ENCODE results near the gene GATM. TPM values are rescaled to one million over a fixed set of nuclear protein-coding genes. Genes with fewer than 3 reads are reported as not detected.

The GATM gene, protein sequence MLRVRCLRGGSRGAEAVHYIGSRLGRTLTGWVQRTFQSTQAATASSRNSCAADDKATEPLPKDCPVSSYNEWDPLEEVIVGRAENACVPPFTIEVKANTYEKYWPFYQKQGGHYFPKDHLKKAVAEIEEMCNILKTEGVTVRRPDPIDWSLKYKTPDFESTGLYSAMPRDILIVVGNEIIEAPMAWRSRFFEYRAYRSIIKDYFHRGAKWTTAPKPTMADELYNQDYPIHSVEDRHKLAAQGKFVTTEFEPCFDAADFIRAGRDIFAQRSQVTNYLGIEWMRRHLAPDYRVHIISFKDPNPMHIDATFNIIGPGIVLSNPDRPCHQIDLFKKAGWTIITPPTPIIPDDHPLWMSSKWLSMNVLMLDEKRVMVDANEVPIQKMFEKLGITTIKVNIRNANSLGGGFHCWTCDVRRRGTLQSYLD
- total RNA-seq = 1.3 and 6.1 TPM in 2 replicates

GRCh38 chr15:45378149-45378912 is at the start of gene GATM:
TSS of gene GATM (minus strand) at chr15:45378544. CDS start at chr15:45378453, 91 bp downstream.
- DNase-seq (ENCODE audit: low read depth) = peak; percentile 66

- DNase-seq (ENCODE audit: low read depth) = no peak
These were observed 48.7 kb upstream of the GATM start for GRCh38 chr15:45427085-45427484.

GRCh38 chr15:45425135-45425534 is 46.8 kb upstream of the GATM start:
- peak; percentile 83 for DNase-seq (ENCODE audit: low read depth)

GRCh38 chr15:45424429-45424828 is 46.1 kb upstream of the GATM start:
- DNase-seq (ENCODE audit: low read depth) = no peak

- DNase-seq (ENCODE audit: low read depth) = no peak
These were observed 39.1 kb upstream of the GATM start for GRCh38 chr15:45417303-45417950.

DNA sequence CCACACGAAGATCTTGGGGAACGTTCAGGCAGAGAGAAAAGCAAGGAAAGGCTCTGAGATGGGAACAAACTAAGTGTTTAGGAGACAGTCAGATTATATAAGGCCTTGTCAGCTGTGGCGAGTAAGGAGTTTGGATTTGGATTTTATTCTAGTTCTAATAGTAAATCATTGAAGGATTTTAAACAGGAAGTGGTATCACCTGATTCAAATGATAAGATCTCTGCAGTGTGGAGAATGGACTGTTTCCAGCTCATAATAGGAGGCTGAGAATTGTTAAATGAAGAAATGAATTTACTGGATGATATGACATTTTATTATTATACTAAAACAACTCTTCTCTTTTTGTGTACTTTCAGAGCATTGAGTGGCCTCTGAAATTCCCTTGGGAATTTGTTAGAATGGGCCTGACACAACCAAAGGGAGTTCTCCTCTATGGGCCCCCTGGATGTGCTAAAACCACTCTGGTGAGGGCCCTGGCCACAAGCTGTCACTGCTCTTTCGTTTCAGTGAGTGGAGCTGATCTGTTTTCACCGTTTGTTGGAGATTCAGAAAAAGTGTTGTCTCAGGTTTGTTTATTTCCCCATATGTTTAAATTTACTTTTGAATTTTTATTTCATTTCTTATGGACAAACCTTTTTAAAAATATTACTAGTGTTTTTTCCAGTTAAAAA is 36.0 kb upstream of the GATM start:
- peak; percentile 20 for DNase-seq (ENCODE audit: low read depth)

DNA sequence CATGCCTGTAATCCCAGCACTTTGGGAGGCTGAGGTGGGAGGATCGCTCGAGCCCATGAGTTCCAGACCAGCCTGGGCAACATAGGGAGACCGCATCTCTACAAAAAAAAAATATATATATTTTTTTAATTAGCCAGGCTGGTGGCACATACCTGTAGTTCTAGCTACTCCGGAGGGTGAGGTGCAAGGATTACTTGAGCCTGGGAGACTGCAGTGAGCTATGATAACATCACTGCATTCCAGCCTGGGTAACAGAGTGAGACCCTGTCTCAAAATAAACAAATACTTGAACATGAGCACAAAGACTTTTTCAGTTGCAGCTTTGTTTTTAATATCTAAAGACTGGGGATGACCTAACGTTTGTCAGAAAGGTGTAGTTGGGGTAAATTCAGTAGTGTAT is 31.3 kb upstream of the GATM start:
- no peak for DNase-seq (ENCODE audit: low read depth)

- no peak for DNase-seq (ENCODE audit: low read depth)
These were observed 29.4 kb upstream of the GATM start for GRCh38 chr15:45407786-45408185.

DNA sequence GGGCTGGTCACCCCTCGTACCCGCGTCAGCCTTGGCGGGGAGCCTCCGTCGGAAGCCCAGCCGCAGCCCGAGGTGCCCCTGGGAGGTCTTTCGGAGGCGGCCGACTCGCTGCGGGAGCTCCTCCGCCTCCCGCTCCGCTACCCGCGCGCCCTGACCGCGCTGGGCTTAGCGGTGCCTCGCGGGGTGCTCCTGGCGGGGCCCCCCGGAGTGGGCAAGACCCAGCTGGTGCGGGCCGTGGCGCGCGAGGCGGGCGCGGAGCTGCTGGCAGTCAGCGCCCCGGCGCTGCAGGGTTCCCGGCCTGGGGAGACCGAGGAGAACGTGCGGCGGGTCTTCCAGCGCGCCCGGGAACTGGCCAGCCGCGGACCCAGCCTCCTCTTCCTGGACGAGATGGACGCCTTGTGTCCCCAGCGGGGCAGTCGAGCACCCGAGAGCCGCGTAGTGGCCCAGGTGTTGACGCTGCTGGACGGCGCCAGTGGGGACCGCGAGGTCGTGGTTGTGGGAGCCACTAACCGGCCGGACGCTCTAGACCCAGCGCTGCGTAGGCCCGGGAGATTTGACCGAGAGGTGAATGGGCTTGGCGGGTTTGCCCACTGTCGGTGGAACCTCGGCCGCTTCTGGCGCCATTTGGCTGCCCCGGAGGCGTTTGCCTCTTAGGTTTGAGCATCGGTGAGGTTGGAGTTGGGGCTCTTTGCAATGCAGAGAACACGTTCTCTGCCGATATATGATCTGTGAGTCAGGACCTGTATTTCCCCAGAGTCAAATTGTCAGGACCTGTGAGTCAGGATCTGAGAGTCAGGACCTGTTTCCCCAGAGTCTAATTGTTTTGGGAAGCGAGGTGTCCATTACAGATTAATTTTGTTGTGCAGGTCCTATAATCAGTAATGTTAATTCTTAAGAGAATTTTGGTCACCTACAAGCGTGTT is 24.9 kb upstream of the GATM start:
- peak; percentile 71 for DNase-seq (ENCODE audit: low read depth)

DNA sequence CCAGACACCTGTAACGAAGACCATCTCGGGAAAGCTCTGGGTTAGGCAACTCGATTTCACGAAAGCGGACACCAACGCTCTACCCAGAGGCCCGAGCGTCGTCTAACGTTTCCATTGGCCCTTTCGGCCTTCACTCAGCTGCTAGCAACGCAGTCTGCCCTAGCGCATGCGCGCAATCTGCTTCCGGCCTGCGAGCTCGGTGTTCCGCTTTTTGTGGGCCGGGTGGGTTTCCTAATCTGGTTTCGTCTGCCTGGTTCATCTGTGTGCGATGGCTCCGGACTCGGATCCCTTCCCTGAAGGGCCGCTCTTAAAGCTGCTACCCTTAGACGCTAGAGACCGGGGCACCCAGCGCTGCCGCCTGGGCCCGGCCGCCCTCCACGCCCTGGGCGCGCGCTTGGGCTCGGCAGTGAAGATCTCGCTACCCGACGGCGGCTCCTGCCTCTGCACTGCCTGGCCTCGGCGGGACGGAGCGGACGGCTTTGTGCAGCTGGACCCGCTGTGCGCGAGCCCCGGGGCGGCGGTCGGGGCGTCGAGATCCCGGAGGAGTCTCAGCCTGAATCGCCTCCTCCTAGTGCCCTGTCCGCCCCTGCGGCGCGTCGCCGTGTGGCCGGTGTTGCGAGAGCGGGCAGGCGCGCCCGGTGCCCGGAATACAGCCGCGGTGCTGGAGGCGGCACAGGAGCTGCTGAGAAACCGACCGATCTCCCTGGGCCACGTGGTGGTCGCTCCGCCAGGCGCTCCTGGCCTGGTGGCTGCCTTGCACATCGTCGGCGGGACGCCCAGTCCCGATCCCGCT is 24.0 kb upstream of the GATM start:
- peak; percentile 97 for DNase-seq (ENCODE audit: low read depth)

DNA sequence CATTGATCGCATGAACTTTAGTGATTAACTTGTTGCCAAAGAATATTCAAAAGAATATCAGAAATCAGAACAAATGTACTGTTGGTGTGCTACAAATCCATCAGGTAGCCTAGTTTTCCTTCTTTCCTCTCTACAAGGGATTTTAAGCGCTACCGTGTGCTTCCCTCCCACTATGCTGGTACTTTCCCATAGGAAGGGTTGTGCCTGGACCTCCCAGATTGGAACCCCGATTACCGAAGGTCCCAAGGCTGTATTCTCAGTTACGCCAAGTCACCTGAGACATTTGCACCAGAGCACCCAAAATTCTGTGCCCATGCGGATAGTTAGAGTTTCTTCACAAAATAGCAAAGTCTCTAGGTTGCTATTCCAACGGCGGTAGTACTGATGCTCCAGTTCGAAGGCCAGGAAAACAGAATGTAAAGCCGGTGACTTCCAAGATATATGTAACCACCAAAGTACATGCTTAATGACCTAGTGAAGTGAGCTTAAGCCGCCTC is 23.4 kb upstream of the GATM start:
- peak; percentile 27 for DNase-seq (ENCODE audit: low read depth)

DNA sequence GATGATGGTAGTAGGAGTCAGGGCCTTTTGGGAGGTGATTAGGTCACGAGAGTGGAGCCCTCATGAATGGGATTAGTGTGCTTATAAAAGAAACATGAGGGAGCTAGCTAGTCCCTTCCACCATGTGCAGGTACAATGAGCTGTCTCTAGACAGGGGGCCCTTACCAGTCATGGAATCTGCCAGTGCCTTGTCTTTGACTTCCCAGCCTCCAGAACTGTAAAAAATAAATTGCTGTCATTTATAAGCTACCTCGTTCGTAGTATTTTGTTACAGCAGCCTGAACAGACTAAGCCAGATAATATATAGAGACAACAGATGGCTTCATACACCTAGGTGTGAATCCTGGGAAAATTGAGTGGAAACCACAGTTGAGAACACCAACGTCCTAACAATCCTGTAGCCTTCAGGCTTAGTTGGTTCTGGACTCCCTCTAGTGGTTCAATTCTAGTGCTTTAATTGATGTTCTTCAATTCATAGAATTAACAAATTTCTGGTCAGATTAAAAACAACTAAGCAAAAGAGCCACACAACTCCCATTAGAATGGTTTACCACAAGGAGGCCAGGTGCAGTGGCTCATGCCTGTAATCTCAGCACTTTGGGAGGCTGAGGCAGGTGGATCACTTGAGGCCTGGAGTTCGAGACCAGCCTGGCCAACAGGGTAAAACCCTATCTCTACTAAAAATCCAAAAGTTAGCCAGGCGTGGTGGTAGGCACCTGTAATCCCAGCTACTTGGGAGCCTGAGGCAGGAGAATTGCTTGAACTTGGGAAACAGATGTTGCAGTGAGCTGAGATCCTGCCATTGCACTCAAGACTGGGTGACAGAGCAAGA is 21.3 kb upstream of the GATM start:
- peak; percentile 76 for DNase-seq (ENCODE audit: low read depth)

DNA sequence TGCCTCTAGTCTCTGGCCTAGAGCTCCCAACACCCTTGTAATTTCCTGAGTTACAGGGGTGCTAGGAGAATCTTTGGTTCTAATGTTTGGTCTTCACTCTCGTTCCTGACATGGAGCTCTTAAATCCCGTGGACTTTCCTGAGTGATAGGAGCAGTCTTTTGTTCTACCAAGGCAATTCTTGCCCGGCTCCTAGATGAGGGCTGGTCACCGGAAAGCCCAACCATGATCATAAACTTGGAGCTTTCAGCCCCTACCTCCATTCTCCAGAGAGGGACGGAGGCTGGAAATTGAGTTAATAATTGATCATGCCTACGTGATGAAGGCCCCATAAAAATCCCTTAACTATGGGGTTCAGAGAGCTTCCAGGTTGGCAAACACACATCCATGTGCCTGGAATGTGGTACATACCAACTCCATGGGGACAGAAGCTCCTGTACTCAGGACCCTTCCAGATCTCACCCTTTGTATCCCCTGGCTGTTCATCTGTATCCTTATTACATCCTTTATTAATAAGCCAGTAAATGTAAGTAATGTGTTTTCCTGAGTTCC is 18.8 kb upstream of the GATM start:
- no peak for DNase-seq (ENCODE audit: low read depth)

DNA sequence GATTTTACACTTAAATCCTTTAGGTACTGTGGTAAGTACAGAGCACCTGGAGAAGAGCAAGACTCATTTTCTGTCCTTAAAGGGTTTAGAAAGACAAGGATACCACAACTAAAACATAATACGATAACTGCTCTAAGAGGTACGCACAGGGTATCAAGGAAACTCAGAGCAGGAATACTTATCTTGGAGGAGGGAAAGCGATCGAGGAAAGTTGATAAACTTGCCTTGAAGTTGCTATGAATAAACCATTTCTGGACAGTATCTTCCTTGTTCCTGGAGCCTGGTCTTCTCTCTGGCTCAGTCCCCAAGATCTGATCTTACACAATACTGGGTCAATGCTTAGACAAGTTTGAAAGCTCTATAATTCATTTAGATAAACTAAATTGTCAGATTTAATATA is 17.6 kb upstream of the GATM start:
- DNase-seq (ENCODE audit: low read depth) = no peak

- no peak for DNase-seq (ENCODE audit: low read depth)
These were observed 16.3 kb upstream of the GATM start for GRCh38 chr15:45394681-45395080.

DNA sequence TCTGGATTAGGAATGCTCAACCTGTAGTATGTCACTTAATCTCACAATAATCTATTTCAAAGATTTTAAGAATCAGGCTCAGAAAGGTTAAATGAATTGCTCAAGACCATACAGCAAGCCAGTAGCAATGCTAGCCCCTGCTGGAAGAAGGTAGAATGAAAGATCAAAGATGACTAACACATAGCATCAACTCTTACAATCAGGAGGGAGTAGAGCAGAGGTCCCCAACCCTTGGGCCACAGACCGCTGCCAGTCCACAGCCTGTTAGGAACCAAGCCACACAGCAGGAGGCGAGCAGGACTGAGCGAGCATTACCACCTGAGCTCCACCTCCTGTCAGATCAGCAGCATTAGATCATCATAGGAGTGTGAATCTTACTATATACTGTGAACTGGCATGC is 15.5 kb upstream of the GATM start:
- peak; percentile 48 for DNase-seq (ENCODE audit: low read depth)

DNA sequence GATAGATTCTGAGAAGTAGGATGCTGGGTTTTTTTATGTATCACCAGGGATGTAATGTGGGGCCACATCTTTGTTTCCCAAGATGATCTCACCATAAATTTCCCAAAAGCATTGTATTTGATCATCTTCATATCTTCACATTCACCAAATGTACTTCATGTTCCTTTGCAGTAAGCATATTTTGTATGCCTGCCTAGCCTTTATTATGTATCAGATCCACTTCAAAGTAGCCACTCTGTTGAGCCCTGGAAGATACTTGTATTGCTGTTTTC is 14.2 kb upstream of the GATM start:
- DNase-seq (ENCODE audit: low read depth) = no peak

DNA sequence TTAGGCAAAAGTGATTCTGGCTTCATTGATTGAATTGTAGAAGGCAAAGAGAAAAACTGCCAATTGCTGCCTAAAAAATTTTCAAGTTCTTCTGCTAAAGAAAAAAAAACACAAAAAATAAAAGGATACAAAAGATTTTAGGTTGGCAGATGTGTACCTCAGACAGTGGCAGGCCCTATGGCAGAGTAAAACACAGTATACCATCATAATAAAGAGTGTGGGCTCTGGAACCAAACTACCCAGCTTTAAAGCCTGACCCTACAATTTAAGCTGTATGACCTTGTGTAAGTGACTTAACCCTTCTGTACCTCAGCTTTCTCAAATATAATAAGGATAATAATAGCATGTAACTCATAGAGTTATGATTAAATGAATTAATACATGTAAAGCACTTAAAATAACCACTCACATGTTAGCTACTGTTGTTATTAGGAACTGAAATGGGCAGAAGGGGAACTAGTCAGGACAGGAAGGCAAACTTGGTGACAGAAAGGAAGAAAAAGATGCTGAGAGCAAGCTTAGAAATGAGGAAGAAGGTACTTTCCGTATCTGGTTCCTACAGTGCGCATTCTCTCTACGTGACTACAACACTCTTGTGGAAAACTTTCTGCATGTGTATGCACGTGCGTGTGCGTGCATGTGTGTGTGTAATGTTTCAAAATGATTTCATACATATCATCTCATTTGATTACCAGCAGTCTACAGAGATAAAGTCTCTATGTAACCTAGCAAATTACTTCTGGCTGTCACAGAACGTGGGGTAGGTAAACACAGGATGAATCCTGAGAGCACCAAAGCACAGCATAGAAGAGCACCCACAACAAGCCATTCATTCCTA is 13.6 kb upstream of the GATM start:
- DNase-seq (ENCODE audit: low read depth) = no peak

All from renal cortical epithelial cell (primary cell).